GM18867 (cell line): ENCODE data around the gene TPPP.

Experiments
- ATAC-seq: cut with Tn5 transposase; IDR thresholded peaks from one replicate; pipeline ENCODE4 v1.9.1; 2021; ENCODE audit warnings: mild to moderate bottlenecking, moderate library complexity; ENCODE audit not compliant: unreplicated experiment

TPPP gene

GRCh38 chr5:666816-667498 is 26.2 kb downstream of the TPPP start:
- no peak for ATAC-seq

DNA sequence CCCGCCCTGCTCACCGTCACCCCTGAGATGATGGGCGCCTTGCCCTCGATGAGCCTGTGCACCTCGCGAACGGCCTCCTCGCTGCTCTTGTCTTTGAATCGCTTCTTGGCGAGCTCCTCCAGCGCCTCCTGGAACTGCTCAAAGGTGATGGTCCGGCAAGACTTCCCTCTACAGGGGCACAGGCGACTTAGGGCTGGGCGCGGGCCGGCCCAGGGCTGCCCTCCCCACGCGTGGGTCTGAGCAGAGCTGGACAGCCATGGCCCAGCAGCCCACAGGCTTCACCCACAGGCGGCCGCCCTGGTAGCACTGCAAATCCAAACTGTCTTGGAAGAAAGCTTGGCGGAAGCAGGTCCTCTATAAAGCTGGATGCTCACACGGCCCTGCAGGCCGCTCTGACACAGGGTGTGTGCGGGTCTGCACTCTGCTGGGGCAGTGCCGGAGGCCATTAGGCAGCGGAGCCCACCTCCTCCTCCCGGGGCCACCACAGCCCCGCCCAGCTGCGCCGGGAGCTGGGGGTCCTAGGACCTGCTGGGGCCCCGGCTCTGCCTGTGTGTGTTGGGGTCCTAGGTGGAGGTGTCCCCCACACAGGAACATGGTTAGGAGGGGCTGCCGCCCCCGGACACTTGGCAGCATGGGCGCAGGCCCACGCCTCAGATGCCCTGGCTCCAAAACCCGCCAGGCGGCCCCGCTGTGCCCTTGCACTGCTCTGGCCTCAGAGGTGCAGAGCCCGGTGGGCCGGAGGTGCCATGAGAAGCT is 27.0 kb downstream of the TPPP start:
- no peak for ATAC-seq

GRCh38 chr5:665541-665955 is 27.6 kb downstream of the TPPP start:
- no peak for ATAC-seq

DNA sequence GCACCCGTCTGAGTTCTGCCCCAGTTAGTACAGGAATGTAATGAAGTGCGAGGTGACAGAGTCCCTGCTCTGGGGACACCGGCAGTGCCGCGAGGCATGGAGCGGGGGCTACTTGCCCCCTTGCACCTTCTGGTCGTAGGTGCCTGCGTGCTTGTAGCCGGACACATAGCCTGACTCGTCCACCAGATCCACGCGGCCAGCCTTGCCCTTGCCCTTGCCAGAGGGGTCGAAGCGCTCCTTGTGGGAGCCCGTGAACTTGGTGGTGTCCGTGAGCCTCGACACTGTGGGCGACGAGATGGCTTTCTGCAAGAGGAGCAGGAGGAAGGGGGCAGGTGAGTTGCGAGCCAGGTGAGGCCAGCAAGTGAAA is 28.2 kb downstream of the TPPP start:
- no peak for ATAC-seq

- ATAC-seq, result no peak
Measured at GRCh38 chr5:664343-664993, 28.7 kb downstream of the TPPP start.

GRCh38 chr5:663436-664342 is 29.5 kb downstream of the TPPP start:
- ATAC-seq, result no peak

GRCh38 chr5:662751-663435 is 30.3 kb downstream of the TPPP start:
- ATAC-seq, result no peak

DNA sequence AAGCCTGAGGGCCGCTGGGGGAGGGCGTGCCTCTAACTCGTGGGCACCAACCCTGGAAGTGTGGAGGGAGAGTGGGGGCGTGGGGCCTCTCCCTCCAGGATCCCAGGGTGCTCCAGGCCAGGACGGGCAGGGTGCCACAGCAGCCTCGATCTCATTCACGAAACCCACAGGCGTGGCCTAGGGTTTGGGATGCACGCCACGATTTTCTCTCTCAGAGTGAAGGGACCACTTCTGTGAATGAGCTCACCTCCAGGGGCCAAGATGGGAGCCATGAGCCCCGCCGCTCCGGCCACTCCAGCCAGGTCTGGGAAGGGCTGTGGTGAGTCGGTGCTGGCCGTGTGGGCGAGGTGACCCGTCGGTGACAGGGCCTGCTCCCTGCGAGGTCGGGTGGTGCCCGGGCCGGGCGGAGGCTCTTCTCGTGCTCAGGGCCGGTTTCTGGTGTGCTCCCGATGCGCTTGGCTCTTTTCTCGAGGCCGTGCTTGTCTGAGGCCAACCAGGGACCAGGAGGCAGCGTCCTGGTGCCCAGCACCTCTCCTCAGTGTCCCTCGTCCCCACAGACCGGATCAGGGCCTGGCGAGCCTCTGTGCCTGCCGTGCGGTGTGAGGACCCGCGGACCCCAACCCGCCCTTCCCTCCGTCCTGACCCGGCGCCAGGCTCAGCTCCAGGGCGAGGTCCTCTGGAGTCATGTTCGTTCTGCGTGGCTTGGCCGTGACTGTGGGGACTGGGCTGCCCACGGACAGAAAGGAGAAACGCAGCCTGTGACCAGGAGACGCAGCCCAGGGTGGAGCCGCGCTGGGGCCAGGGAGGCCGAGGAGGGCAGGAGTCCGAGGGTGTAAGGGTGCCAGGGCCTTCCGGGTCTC is 31.0 kb downstream of the TPPP start:
- no peak for ATAC-seq

GRCh38 chr5:660491-661030 is 32.6 kb downstream of the TPPP start:
- no peak for ATAC-seq

GRCh38 chr5:659496-660263 is 33.5 kb downstream of the TPPP start:
- no peak for ATAC-seq

GRCh38 chr5:658103-658502 is 35.0 kb downstream of the TPPP start:
- ATAC-seq, result no peak

DNA sequence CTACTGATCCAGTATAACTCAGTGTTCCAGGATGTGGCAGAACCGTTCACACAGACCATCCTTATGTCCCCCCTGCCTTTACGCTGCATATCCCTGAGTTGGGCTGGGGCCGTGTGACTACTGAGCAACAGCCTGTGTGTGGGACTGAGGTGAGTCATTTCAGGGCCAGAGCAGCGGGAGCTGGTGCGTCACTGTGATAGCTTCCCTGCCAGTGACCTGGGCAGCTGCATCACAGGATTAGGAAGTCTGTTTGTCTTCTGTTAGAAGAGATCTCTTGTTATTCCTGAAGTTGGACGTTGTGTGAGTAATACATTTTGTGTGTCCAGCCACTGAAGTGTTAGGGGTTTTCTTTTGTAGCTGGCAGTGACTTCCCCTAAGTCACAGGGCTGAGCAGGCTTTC is 35.6 kb downstream of the TPPP start:
- ATAC-seq, result no peak

- ATAC-seq, result no peak
Measured at GRCh38 chr5:655406-655805, 37.7 kb downstream of the TPPP start.

DNA sequence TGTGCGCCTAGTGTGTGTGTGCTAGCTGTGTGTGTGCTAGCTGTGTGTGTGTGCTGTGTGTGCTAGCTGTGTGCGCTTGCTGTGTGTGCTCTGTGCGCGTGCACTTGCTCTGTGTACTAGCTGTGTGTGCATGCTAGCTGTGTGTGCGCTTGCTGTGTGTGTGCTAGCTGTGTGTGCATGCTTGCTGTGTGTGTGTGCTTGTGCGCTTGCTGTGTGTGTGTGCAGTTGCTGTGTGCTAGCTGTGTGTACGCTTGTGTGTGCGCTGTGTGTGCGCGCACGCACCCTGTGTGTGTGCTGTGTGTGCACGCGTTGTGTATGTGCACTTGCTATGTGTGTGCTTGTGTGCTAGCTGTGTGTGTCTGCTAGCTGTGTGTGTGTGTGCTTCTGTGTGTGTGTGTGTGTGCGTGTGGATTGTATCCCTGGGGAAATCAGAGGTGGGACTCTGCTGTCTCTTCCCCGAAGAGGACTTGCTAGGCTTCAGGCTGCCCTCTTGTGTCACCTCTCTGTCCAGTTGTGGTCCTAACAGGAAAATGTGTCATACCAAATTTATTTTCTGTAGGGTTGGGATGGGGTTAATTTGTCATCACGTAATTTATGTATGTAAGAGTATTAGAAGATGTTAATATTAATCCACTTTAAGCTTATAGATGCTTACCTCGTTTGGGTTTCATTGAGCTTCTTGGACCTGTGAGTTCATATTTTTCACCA is 38.9 kb downstream of the TPPP start:
- no peak for ATAC-seq

DNA sequence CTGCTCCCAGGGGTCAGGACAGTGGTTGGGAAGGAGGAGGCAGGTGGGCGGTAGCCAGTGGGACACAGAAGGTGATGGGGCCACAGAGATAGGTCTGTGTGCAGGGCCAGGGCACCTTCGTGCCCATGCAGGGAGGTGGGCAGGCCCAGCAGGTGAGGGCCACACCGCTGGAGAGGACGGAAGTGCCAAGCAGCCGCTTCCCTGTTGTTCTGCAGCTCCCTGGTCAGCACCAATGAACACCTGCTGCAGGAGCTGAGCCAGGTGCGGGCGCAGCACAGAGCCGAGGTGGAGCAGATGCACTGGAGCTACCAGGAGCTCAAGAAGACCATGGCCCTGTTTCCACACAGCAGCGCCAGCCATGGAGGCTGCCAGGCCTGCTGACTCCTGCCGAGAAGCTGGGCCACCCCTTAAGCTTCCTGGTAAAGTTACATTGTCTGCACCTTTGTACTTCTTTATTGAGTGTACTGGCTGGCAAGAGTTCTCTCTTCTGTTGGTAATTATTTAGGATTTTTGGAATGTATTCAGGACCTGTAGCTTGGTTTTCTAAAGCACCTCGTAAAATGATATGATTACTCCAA is 40.3 kb downstream of the TPPP start:
- no peak for ATAC-seq

GRCh38 chr5:652023-652515 is 41.1 kb downstream of the TPPP start:
- ATAC-seq, result no peak

GRCh38 chr5:651296-652022 is 41.7 kb downstream of the TPPP start:
- ATAC-seq, result no peak
